Gastrocnemius medialis (tissue), 4 donors: ENCODE measurements around the gene SH3BP4.

Source experiments
- POLR2A ChIP-seq, 2 donors: fragments of 450-650 bp; IDR thresholded peaks; one replicate each; pipeline ENCODE4 v1.6.1; 2017; ENCODE audit warnings: antibody characterized with exemption in 2 of 2, mild to moderate bottlenecking in 2 of 2, moderate library complexity in 2 of 2
- TF ChIP-seq, protein P1 (sequence below), 5 experiments: fragments of 450-650 bp in 3 of 5; fragments of 200-600 bp in 2 of 5; sonication (generic) in 2 of 5; IDR thresholded peaks in 4 of 5; conservative IDR thresholded peaks in 1 of 5; 1 replicate in 4 of 5; 2 replicates in 1 of 5; pipeline ENCODE4 v1.5.1; 2016 to 2019; ENCODE audit warnings: antibody characterized with exemption in 5 of 5, mild to moderate bottlenecking in 3 of 5, moderate library complexity in 3 of 5

GRCh38 chr2:234947556-234947955, 4.3 kb upstream of the SH3BP4 start:
- TF ChIP-seq, protein P1, sequence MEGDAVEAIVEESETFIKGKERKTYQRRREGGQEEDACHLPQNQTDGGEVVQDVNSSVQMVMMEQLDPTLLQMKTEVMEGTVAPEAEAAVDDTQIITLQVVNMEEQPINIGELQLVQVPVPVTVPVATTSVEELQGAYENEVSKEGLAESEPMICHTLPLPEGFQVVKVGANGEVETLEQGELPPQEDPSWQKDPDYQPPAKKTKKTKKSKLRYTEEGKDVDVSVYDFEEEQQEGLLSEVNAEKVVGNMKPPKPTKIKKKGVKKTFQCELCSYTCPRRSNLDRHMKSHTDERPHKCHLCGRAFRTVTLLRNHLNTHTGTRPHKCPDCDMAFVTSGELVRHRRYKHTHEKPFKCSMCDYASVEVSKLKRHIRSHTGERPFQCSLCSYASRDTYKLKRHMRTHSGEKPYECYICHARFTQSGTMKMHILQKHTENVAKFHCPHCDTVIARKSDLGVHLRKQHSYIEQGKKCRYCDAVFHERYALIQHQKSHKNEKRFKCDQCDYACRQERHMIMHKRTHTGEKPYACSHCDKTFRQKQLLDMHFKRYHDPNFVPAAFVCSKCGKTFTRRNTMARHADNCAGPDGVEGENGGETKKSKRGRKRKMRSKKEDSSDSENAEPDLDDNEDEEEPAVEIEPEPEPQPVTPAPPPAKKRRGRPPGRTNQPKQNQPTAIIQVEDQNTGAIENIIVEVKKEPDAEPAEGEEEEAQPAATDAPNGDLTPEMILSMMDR (IDR thresholded peaks at IDR 0.05 in 4 of 5, conservative IDR thresholded peaks at IDR 0.05 in 1 of 5) = no peak
- no peak for TF ChIP-seq POLR2A (IDR thresholded peaks at IDR 0.05)
